ENCODE measurements around the gene ZNF438. TPM values are rescaled to one million over a fixed set of nuclear protein-coding genes. Genes with fewer than 3 reads are reported as not detected.

The ZNF438 gene
- total RNA-seq, 4 donors from 2014 or later, result 10.3 to 14.6 (median 13.6) TPM

- H3K27ac ChIP-seq, result peak overlapping the region in 1 of 4 donors; percentile 1
Observed at GRCh38 chr10:31025142-31025541, 6.5 kb downstream of the ZNF438 start.

GRCh38 chr10:31023558-31023957, 8.1 kb downstream of the ZNF438 start:
- Histone ChIP-seq H3K4me3 (no peak overlapping the region), H3K36me3 (no peaks in the 10 kb centered on the region), H3K9me3 (no peaks in the 10 kb centered on the region), H3K27ac (no peak overlapping the region), H3K4me1 (peaks cover 0 to 38% (median 9%) of the 10 kb centered on the region in 3 donors), H3K27me3 (no peaks in the 10 kb centered on the region)
- 89 to 90% methylated on average over 5 of the region's 5 CpGs for WGBS, 2 donors (ENCODE audit: low coverage in 1 of 2)
- TF ChIP-seq CTCF (IDR thresholded peaks at IDR 0.05) (no peak), POLR2A (IDR thresholded peaks at IDR 0.05) (no peak), EP300 (IDR thresholded peaks at IDR 0.05) (no peak), POLR2AphosphoS5 (IDR thresholded peaks at IDR 0.05) (no peak)
- ATAC-seq, result no peak

More at GRCh38 chr10:31025142-31025541, 6.5 kb downstream of the ZNF438 start:
- no peak for ATAC-seq
- Histone ChIP-seq H3K4me3 (no peak overlapping the region), H3K27me3 (no peaks in the 10 kb centered on the region), H3K9me3 (no peaks in the 10 kb centered on the region), H3K36me3 (no peaks in the 10 kb centered on the region), H3K4me1 (peaks cover 0 to 38% (median 9%) of the 10 kb centered on the region in 3 donors)
- no peak for TF ChIP-seq POLR2AphosphoS5 (IDR thresholded peaks at IDR 0.05)
- no peak for TF ChIP-seq POLR2A (IDR thresholded peaks at IDR 0.05)
- no peak for TF ChIP-seq EP300 (IDR thresholded peaks at IDR 0.05)
- no peak for TF ChIP-seq CTCF (IDR thresholded peaks at IDR 0.05)

- Histone ChIP-seq H3K27me3 (no peaks in the 10 kb centered on the region), H3K36me3 (no peaks in the 10 kb centered on the region), H3K9me3 (no peaks in the 10 kb centered on the region), H3K4me1 (peaks cover 0 to 40% (median 2%) of the 10 kb centered on the region in 3 donors), H3K27ac (peak overlapping the region in 2 of 4 donors; percentile 18 to 28), H3K4me3 (no peak overlapping the region)
- no peak for TF ChIP-seq POLR2A (IDR thresholded peaks at IDR 0.05)
- no peak for TF ChIP-seq EP300 (IDR thresholded peaks at IDR 0.05)
- TF ChIP-seq CTCF (IDR thresholded peaks at IDR 0.05), result no peak
- TF ChIP-seq POLR2AphosphoS5 (IDR thresholded peaks at IDR 0.05), result no peak
- no peak for ATAC-seq
- WGBS, 2 donors (ENCODE audit: low coverage in 1 of 2), result 37 to 54% methylated on average over 4 to 5 of the region's 5 CpGs
Observed at GRCh38 chr10:31020209-31020608, 11.5 kb downstream of the ZNF438 start.

- TF ChIP-seq CTCF (IDR thresholded peaks at IDR 0.05), result no peak
- TF ChIP-seq EP300 (IDR thresholded peaks at IDR 0.05), result no peak
- no peak for TF ChIP-seq POLR2AphosphoS5 (IDR thresholded peaks at IDR 0.05)
- TF ChIP-seq POLR2A (IDR thresholded peaks at IDR 0.05), result no peak
- no peaks in the 10 kb centered on the region for H3K27me3 ChIP-seq
- no peaks in the 10 kb centered on the region for H3K36me3 ChIP-seq
- no peak for ATAC-seq
- no peaks in the 10 kb centered on the region for H3K9me3 ChIP-seq
- peaks cover 0 to 40% (median 0%) of the 10 kb centered on the region in 3 donors for H3K4me1 ChIP-seq
- no peak overlapping the region for H3K4me3 ChIP-seq
- WGBS, 2 donors (ENCODE audit: low coverage in 1 of 2), result 63 to 93% methylated on average over 2 of the region's 2 CpGs
- H3K27ac ChIP-seq, result no peak overlapping the region
Observed at GRCh38 chr10:31018962-31019361, 12.7 kb downstream of the ZNF438 start.

GRCh38 chr10:31018356-31018750, 13.3 kb downstream of the ZNF438 start:
- Histone ChIP-seq H3K4me3 (no peak overlapping the region), H3K27ac (peak overlapping the region in 2 of 4 donors; percentile 16 to 24), H3K4me1 (peaks cover 0 to 40% (median 0%) of the 10 kb centered on the region in 3 donors), H3K27me3 (no peaks in the 10 kb centered on the region), H3K36me3 (no peaks in the 10 kb centered on the region), H3K9me3 (no peaks in the 10 kb centered on the region)
- WGBS, 2 donors (ENCODE audit: low coverage in 1 of 2), result 80 to 86% methylated on average over 2 of the region's 3 CpGs
- no peak for ATAC-seq
- TF ChIP-seq EP300 (IDR thresholded peaks at IDR 0.05) (no peak), CTCF (IDR thresholded peaks at IDR 0.05) (no peak)
